Germinal center (tissue), 1 donor: ENCODE measurements around the gene INPP5A.

Experiments
- DNase-seq: peaks from one replicate; pipeline ENCODE4 v3.0.0; 2012; ENCODE audit warnings: mixed read lengths, low spot score

INPP5A gene

GRCh38 chr10:132631338-132631735 lies 93.8 kb downstream of the INPP5A start:
- no peak for DNase-seq

- DNase-seq = no peak
These were observed 94.5 kb downstream of the INPP5A start for GRCh38 chr10:132632091-132632561.

GRCh38 chr10:132632851-132633684 lies 95.5 kb downstream of the INPP5A start:
- no peak for DNase-seq

- no peak for DNase-seq
These were observed 96.8 kb downstream of the INPP5A start for GRCh38 chr10:132634241-132634946.

GRCh38 chr10:132634947-132635271 lies 97.3 kb downstream of the INPP5A start:
- DNase-seq = no peak

- no peak for DNase-seq
These were observed 98.8 kb downstream of the INPP5A start for GRCh38 chr10:132636358-132636757.

GRCh38 chr10:132637477-132638129 lies 100.0 kb downstream of the INPP5A start:
- peak; percentile 78 for DNase-seq

- no peak for DNase-seq
These were observed 100.5 kb downstream of the INPP5A start for GRCh38 chr10:132638130-132638515.

- DNase-seq = no peak
These were observed 101.9 kb downstream of the INPP5A start for GRCh38 chr10:132639470-132639869.

GRCh38 chr10:132640326-132641125 lies 102.9 kb downstream of the INPP5A start:
- no peak for DNase-seq

- DNase-seq = no peak
These were observed 103.8 kb downstream of the INPP5A start for GRCh38 chr10:132641401-132641800.

- DNase-seq = no peak
These were observed 104.6 kb downstream of the INPP5A start for GRCh38 chr10:132641966-132642731.

- no peak for DNase-seq
These were observed 105.1 kb downstream of the INPP5A start for GRCh38 chr10:132642732-132643008.

- DNase-seq = no peak
These were observed 106.3 kb downstream of the INPP5A start for GRCh38 chr10:132643709-132644526.

- no peak for DNase-seq
These were observed 107.1 kb downstream of the INPP5A start for GRCh38 chr10:132644527-132645246.

GRCh38 chr10:132645247-132645530 lies 107.6 kb downstream of the INPP5A start:
- DNase-seq = no peak

- DNase-seq = no peak
These were observed 108.2 kb downstream of the INPP5A start for GRCh38 chr10:132645630-132646442.

GRCh38 chr10:132646443-132647097 lies 109.0 kb downstream of the INPP5A start:
- DNase-seq = no peak

- DNase-seq = no peak
These were observed 109.8 kb downstream of the INPP5A start for GRCh38 chr10:132647424-132647823.
